GM19463 (cell line): ENCODE results near the gene ACACB.

Experiments
- ATAC-seq: cut with Tn5 transposase; IDR thresholded peaks from one replicate; pipeline ENCODE4 v1.9.1; 2021; ENCODE audit warnings: mild to moderate bottlenecking, moderate library complexity; ENCODE audit not compliant: unreplicated experiment

Gene ACACB

DNA sequence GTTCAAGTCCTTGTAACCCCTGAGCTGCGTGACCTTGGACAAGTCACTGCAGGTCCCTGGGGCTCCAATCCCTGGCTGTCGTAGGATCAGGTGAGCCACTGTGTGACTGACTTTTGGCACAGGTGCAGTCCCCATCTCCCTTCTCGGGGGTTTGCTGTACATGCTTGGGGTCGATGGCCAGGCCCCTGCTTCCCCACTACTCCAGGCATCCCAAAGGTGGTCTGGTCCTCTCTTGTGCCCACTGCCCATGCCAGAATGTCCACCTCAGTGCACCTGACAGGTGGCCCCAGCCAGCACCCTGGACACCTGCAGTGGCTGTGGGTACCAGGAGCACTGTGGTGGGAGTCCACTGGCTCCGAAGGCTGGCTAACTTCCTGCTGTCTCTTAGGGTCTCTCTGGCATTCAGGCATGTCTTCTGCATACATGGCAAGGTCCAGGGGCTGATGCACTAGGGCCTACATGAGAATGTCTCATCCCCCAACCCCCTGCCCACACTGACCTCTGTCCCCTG is 178.0 kb downstream of the ACACB start:
- no peak for ATAC-seq

DNA sequence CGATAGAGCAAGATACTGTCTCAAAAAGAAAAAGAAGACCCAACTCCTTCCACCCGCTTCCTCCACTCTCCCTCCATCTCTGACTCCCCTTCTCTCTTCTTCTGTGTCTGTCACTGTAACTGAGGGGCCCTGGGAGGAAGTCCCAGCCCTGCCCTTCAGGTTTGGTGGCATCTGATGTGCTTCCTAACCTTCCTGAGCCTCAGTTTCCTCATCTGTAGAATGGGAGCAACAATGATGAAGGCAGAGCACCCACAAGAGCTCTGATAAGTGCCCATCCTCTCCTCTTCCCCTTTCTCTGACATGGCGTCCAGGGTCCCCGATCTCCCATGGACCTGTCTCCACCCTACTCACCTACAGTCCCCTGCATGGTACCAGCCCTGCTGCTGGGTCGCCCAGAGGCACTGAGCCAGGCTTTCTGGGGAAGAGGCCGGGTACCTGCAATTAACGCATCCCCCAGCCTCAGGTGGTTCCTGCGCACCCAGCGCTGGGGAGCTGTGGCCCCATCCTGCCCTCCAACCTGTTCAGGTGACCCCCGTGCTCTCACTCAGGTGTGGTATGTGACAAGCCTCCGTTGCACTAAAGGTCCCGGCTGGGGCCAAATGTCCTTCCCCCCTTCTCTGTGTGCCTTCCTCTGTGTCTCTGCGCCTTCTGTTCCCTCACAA is 179.5 kb downstream of the ACACB start:
- ATAC-seq, result no peak

DNA sequence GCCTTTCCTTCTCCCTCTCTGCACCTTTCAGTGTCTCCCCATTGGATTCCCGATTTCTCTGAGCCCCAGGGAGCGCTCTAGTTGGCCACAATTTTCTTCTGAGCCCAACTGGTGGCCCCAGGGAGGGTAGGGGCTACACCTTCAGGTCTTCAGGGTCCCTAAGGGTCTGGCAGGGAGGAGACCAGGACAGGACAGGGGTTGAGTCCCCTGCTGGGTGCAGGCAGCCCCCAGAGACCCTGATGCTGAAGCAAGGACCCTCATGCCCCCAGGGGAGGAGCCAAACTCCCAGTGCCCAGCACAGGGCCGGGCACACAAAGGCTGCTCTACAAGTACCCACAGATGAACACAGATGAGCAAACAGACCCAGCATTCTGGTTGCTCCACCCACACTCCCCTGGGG is 180.0 kb downstream of the ACACB start:
- ATAC-seq, result no peak

DNA sequence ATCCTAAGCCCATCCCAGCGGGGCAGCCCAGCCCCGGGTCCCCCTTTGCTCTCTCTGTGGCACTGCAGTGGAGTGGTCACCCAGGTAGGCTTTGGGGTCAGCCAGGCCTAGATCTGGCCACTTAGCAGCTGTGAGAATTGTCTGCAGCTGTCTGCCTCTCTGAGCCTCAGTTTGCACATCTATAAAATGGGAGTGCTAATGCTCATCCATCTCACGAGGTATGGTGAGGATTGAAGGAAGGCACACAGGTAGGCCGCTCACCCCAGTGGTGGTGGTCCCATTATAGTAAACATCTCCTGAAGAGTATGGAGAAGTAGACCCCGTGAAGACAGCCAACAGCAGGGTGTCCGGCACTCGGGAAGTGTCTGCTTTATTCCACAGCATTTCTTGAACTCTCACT is 183.5 kb downstream of the ACACB start:
- no peak for ATAC-seq

DNA sequence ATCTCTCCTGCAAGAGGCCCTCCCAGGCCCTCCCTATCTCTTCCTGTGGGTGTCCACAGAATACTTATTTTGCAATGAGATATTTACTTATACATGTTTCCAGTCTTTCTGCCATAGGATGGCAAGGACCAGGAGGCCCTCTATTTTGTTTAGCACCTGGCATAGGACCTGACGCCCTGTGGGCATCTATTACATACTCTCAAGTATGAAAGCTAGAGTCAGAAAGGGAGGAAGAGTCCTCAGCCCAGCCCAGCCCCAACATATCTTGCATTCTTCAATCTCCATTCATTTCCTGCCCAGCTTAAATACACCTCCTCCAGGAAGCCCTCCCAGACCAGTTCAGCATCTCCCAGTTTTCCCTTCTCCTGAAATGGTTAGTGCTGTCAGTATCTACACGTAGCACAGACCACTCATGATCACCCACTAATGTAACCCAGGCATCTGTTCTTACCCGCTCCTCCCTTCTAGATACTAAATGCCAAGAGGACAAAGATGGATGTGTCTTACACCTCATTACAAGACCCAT is 185.3 kb downstream of the ACACB start:
- ATAC-seq, result no peak

DNA sequence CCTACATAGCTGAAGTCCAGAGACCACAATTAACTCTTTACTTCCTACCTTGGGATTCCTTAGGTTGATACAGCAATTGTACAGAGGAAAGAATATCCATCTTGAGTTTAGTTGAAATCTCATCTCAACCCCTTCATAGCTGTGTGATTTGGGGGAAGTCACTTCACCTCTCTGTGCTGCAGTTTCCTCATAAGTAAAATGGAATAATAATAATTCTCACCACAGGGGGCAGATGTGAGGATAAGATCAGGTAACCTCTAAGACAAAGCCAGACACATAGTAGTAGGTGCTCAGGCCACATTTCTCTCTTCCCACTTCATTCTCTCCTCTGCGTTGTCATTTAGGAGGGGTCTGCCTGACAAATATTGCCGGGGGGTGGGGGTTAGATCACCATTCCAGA is 186.0 kb downstream of the ACACB start:
- ATAC-seq, result no peak

DNA sequence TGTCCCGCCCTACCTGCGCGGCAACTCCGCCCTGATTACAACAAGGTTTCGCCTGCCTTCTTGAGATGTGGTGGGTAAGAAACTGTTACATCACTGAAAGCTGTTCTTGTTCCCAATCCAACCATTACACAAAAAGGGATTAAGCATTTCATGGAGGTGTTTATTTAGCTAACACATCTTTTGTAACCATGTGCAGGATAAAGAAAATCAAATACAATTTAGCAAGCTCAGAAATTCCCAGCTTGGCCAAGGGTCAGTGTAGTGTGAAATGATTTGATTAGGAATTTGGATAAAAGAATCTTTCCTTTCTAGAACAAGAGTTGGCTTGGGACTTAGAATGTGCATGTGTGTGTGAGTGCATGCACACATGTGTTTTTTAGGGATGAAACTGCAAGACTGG is 186.4 kb downstream of the ACACB start:
- ATAC-seq, result no peak

DNA sequence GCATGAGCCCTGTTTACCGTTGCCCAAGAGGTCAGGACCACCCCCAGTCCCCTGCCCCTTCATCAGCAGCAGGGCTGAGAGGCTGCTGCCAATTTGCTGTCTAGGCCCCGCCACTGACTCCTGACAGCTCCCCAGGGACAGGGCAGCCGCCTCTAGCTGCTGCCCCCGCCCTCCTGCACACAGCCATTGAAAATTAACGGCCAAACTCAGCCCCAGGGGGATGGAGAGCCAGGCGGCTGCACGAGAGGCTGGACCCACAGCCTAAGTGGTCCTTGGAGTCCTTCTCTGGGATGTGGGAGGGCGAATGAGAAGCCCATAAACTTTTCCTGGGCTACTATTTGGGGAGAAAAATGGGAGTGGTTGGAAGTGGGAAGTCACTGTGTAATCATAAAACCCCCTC is 188.1 kb downstream of the ACACB start:
- no peak for ATAC-seq

DNA sequence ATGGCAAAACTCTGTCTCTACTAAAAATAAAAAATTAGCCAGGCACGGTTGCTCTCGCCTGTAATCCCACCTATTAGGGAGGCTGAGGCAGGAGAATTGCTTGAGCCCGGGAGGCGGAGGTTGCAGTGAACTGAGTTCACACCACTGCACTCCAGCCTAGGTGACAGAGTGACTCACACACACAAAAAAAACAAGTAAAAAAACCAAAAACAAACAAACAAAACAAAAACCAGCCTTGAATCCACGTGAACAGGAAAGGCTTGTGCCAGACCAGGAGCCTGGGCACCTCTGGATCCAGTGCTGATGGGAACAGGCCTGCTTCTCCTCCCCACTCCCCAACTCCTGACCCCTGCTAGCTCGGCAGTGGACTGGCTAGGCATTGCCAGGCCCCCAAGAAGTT is 189.2 kb downstream of the ACACB start:
- ATAC-seq, result no peak

DNA sequence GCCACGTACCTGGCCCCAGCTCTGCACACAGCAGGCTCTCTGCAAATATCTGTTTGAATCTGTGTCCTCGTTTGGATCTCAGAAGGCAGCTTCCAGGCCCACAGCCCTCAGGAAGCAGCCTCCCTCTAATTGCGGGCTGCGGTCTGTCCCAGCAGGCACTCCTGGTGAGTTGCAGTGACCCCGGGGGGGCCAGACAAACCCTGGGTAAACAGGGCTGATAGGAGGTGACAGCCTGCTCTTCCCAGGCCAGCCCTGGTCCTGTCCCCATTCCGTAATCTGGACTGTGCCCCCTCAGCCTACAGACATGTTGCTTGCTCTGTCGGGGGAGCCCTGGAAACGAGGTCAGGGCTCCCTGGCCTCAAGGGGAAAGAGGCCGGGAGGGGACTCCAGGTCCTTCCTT is 190.7 kb downstream of the ACACB start:
- no peak for ATAC-seq

DNA sequence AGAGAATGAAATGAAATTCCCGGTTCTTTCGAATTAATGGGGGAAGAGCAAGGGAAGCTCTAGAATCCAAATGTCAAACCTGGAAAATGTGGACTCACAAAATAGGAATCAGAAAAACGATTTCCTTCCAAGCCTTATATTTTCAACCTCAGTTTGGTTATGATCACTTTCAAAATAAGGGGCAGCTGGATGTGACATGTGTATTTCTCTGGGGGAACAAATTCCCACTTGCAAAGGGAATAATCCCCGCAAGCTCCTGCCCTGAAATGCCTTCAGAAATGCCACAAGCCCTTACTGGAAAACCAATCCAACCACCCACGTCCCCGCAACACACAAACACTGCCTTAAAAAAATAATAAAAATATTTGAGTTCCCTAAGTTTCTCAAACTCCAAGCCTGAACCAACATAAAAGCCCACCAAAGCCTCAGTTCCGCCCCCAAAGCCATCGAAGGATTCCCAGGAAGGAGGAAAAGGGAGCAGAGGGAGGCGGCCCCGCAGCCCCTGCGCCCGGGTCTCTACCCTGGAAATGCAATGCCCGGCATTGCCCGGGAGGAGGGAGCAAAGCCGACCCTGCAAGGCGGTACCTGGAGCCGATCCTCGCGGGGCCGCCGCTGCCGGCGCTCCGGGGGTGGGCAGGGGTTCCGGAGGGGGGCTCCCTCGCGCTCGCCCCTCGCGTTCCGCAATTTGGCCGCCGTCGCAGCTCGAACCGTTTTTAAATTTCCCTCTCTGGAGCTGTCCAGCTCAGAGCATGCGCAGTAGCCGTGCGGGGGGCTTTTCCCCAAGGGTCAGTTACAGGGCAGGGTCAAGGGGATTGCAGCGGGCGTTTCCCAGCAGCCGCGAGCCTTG is 192.4 kb downstream of the ACACB start, which contains the start of gene FOXN4:
FOXN4 (minus strand) TSS at position 751 of the 847 bp plus-strand sequence. CDS start 963 bp downstream, outside the sequence.
- ATAC-seq, result no peak

DNA sequence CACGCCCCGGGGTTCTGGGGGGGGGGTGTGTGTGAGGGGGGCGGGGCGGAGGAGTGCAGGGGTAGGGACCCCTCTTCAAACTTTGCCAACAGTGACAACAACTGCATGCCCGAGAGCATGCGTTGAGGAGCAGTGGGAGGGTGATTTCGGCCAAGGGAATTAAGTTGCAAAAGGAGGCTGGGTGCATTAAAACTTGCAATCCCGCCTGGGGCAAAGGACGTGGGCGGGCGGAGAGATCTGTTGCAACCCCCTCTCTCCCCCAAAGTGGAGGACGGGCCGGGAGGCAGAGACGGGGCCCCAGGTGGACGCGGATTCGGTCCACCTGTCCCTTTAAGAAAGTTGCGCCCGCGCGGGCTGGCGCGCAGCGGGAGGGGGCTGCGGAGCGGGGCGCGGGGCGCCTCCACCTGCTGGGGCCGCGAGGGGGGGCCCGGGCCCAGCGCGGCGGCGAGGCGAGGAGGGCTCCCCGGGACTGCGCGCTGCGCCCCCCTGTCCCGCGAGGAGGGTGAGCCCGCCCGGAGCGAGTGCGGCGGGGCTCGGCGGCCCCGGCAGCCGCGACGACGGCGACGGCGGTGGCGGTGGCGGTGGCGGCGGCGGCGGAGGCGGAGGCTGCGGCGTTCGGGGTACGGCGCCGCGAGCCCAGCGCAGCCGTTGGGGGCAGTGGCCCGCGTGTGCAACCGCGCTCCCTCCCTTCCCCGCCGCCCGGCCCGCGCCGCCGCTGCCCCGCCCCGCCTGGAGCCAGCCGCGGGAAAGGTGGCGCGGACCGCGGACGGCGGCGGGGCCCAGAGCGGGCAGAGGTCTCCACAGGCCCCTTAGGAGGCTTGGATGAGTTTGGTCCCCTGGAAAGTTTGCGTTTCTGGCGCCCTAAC is 193.2 kb downstream of the ACACB start:
- no peak for ATAC-seq

DNA sequence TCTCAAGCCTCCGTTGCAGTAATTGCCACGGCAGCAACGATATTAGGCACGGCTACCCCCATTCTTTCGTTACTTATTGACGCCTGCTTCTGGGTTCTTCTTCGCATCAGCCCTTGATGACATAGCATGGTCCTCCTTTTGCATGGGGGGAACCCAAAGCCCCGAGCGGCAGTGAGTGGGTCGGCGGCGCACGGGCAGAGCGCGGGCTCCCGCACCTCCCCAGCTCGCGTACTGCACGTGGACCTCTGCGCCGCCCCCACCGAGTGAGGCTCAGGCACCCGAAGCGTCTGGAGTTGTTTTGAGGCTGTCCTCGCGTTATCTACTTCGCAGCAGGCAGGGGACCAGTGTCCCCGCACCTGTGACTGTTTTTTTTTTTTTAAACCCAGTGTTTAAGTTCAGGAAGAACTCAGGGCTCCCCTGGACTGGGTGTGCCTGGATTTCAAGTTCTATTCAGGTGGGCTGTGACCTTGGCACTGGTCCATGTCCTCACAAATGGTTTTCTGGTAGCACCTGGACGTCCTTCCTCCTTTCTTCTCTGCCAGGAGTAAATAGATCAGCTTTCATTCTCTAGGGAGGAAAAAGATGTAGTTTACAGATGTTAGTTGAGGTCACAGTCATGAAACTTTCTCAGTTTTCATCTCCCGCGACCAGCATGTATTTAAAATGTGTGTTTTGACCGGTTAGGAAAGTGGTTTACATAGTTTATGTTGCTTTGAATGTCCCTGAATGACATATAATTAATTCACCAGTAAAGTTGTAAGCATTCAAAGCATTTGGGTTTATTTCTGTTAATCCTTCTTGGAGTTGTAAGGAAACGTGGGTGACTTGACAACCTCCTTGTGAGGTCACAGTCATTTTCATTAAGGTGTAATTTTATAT is 194.1 kb downstream of the ACACB start:
- no peak for ATAC-seq
